ENCODE data around the gene ARFRP1.
A peak's percentile ranks its signal among the peaks of the same experiment; 100 is the strongest.

Gene ARFRP1

DNA sequence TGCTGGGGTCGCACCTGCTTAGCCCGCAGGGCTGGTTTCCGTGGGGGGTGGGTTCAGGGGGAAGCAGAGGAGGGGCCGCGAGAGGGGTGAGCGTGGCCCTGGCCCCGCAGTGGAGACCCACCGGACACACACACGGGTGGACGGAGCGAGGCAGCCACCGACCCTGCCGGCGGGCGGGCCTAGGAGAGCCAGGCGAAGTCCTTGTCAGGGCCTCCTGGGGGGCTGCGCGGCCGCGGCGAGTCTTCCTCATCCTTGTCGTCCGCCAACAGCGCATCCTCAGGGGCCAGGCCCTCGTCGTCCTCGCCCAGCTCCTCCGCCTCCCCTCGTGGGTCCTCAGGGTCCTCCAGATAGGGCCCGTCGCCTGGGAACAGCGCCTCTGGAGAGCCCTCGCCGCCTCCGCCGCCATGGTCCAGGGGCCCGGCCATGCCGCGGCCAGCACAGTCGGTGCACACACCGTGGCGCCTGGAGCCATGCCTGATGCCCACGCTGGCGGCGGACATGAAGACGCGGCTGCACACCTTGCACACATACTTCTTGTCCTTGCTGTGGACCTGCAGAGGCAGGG, 39.1 kb upstream of the ARFRP1 start:
- Mint-ChIP-seq H3K9me3 (ENCODE audit: low read depth) (no peaks in the 10 kb centered on the region), H3K27ac (no peak overlapping the region), H3K27me3 (no peaks in the 10 kb centered on the region), H3K4me1 (ENCODE audit: low read depth) (peaks cover 21% of the 10 kb centered on the region), H3K4me3 (no peak overlapping the region), H3K36me3 (no peaks in the 10 kb centered on the region)

DNA sequence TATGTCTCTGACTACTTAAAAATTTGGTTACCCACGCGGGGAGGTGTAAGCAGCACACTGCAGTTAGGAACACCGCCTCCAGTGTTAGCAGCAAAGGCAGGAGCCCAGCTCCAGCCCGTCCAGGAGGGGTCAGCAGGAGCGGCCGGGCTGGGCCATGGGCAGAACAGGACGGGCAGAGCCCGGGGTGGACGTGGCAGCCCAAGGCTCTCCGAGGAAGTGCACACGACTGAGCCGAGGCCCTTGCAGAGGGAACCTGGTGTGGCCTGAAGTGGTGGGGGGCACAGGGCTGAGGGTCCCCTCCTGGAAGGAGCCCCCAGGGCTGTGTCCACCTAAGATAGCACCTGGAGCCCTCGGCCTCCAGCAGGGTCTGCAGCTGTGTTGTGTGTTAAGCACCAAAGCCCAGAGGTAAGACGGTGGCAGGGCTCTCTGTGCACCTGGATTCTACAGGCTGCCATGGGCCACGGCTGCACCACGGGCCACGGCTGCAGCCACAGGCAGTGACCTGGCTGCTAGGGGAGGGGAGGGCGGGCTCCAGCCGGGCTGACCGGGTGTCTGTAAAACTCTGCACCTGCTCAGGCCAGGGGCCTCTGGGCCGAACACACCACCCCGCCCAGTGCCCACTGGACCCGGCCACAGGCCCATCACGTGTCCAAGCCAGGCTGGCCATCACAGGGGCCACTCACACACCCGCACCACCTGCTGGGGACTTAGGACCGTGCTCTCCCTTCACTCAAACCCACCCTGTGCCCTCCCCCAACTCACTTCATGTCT, 38.4 kb upstream of the ARFRP1 start:
- Mint-ChIP-seq H3K36me3 (no peaks in the 10 kb centered on the region), H3K9me3 (ENCODE audit: low read depth) (no peaks in the 10 kb centered on the region), H3K4me3 (no peak overlapping the region), H3K27ac (no peak overlapping the region), H3K4me1 (ENCODE audit: low read depth) (peaks cover 19% of the 10 kb centered on the region), H3K27me3 (no peaks in the 10 kb centered on the region)

DNA sequence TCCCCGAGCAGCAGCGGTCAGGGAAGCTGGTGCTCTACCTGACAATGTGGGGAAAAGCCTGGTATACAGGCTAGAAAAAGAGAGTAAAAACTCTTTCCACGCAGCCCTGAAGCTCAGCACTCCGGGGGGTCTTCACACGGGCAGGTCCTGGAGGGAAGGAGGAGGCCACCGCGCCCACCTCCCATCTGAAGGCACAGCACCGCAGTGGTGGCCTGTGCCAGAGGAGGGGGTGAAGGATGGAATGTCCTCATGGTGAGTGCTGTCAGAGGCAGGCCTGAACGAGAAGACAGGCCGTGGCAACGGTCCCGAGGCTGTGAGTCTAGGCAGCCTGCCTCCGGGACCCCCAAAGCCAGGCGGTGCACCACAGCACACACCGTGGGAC, 37.6 kb upstream of the ARFRP1 start:
- no peak overlapping the region for H3K27ac Mint-ChIP-seq
- H3K9me3 Mint-ChIP-seq (ENCODE audit: low read depth), result no peaks in the 10 kb centered on the region
- H3K36me3 Mint-ChIP-seq, result no peaks in the 10 kb centered on the region
- peaks cover 12% of the 10 kb centered on the region for H3K4me1 Mint-ChIP-seq (ENCODE audit: low read depth)
- no peaks in the 10 kb centered on the region for H3K27me3 Mint-ChIP-seq
- H3K4me3 Mint-ChIP-seq, result no peak overlapping the region

DNA sequence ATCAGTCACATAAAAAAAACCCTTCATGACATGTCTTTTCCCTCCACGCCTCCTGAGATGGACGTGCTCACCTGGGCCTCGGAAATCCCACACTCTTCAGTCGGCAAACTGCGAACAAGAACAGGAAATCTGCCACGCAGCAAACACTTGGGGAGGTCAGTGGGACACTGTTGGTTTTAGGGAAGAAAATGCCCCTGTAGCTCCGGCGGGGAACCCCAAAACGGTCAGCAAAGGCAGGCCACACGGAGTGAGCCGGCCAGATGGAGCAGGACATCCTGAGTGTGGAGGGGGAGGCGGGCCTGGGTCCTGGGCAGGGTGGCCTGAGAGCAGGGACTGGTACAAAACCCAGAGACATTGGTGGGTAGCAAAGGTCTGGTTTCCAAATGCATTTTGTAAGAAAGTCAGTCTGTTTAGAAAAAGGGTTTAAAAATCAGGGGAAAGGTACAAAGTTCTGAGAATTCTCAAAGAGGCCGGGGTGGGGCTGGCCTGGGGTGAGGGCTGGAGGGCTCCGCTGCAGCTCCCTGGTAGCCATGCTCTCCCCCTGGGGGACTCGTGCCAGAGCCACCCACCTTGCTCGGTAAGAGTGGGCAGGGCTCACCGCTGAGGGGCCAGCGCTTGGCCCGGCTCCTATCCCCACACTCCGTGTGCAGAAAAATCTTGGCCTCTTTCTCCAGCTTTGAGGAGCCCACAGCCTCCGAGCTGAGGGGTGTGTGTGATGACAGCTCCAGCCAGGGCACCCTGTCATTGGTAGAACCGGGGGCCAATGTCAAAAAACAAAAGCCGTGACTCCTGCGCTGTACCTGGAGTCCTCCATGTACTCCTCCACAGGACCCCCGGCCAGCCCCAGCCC, 37.0 kb upstream of the ARFRP1 start:
- H3K4me1 Mint-ChIP-seq (ENCODE audit: low read depth), result peaks cover 9% of the 10 kb centered on the region
- no peaks in the 10 kb centered on the region for H3K27me3 Mint-ChIP-seq
- H3K9me3 Mint-ChIP-seq (ENCODE audit: low read depth), result no peaks in the 10 kb centered on the region
- no peaks in the 10 kb centered on the region for H3K36me3 Mint-ChIP-seq
- H3K27ac Mint-ChIP-seq, result no peak overlapping the region
- no peak overlapping the region for H3K4me3 Mint-ChIP-seq

DNA sequence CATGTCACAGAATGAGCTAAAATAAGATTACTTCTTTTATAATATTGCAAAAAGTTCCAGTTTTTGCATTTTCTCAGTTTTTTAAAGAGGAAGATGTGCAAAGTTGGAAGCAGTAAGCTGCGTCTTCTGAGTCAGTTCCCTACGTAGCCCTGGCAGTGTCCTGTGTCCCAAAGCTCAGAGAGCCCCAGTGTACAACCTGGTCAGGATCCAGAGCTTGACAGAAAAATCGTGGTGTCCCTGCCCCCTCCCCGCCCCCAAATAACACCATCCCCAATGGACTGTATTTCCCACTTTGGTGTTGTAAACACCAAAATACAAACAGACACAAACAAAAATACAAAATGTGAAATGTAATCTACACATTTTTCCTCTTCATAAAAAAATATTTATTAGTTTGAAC, 36.4 kb upstream of the ARFRP1 start:
- Mint-ChIP-seq H3K27ac (no peak overlapping the region), H3K4me3 (no peak overlapping the region), H3K27me3 (no peaks in the 10 kb centered on the region), H3K4me1 (ENCODE audit: low read depth) (peaks cover 4% of the 10 kb centered on the region), H3K9me3 (ENCODE audit: low read depth) (no peaks in the 10 kb centered on the region), H3K36me3 (no peaks in the 10 kb centered on the region)

DNA sequence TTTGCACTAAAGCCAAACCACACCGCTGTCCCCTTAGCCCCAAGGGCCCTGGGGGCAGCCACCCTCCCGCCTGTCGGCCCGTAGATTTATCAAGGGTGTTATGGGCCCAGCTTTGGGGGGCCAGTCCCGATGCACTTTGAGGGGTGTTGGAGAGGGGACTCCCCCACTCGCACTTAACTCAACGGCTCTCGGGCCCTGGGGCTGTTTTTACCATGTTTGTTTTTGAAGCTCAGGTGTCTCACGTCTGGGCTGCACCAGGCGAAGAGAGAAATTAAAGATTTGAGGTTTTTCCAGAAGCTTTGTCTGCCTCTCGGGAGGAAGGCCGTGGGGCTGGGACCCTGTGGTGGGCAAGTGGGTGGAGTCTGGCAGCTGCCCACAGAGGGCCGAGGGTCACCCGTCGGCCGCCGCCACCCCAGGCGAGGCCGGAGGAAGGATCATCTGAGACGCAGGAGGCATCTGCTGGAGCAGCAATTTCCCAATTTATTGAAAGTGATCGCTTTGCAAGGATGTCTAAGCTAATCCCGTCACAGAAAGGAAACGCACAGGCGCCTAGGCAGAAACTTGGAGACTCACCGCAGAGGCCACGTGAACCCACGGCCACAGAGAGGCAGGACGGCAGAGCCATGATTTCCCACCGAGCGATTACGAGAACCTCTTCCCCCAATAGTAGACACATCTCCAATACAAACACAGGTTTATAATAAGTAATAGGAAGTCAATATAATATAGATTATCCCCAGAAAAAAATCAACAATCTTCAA, 35.6 kb upstream of the ARFRP1 start:
- H3K9me3 Mint-ChIP-seq (ENCODE audit: low read depth), result no peaks in the 10 kb centered on the region

DNA sequence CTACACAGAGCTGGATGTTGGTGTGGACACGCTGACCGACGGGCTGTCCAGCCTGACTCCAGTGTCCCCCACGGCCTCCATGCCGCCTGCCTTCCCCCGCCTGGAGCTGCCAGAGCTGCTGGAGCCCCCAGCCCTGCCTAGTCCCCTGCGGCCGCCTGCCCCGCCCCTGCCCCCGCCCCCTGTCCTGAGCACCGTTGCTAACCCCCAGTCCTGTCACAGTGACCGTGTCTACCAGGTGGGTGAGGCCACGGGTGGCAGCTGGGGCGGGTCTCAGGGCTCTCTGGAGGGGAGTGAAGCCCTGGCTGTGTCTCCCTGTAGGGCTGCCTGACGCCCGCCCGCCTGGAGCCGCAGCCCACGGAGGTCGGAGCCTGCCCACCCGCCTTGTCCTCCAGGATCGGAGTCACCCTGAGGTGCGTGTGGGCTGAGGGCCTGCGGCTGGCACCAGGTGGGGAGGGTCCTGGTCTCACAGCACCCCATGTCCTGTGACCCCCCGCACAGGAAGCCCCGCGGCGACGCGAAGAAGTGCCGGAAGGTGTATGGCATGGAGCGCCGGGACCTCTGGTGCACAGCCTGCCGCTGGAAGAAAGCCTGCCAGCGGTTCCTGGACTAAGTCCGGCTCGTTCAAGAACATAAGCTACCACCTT, 34.7 kb upstream of the ARFRP1 start:
- no peaks in the 10 kb centered on the region for H3K9me3 Mint-ChIP-seq (ENCODE audit: low read depth)
- no peak overlapping the region for H3K27ac Mint-ChIP-seq
- H3K4me1 Mint-ChIP-seq (ENCODE audit: low read depth), result no peaks in the 10 kb centered on the region
- H3K4me3 Mint-ChIP-seq, result no peak overlapping the region
- H3K27me3 Mint-ChIP-seq, result no peaks in the 10 kb centered on the region
- H3K36me3 Mint-ChIP-seq, result no peaks in the 10 kb centered on the region

More for the DNA sequence above, 35.6 kb upstream of the ARFRP1 start:
- Mint-ChIP-seq H3K4me3 (no peak overlapping the region), H3K27ac (no peak overlapping the region), H3K27me3 (no peaks in the 10 kb centered on the region), H3K36me3 (no peaks in the 10 kb centered on the region), H3K4me1 (ENCODE audit: low read depth) (no peaks in the 10 kb centered on the region)

DNA sequence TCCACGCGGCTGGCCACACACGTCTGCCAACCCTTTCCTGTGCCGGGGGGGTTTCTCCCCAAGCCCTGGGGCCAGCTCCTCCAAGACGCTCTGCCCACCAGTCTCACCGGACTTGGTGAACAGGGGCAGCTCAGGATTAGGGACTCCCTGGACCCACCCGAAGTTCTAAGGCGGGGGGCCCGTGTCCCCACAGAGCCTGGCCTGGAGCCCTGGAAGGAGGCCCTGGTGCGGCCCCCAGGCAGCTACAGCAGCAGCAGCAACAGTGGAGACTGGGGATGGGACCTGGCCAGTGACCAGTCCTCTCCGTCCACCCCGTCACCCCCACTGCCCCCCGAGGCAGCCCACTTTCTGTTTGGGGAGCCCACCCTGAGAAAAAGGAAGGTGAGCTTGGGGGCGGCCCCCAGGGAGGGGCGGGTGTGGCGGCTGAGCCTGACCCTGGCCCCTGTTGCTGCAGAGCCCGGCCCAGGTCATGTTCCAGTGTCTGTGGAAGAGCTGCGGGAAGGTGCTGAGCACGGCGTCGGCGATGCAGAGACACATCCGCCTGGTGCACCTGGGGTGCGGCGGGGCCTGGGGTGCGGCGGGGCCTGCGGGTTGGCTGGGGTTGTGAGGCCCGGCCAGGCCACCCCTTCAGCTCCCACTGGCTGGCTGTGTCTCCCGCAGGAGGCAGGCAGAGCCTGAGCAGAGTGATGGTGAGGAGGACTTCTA, 34.1 kb upstream of the ARFRP1 start:
- H3K27me3 Mint-ChIP-seq, result no peaks in the 10 kb centered on the region
- H3K9me3 Mint-ChIP-seq (ENCODE audit: low read depth), result no peaks in the 10 kb centered on the region
- H3K27ac Mint-ChIP-seq, result no peak overlapping the region
- no peak overlapping the region for H3K4me3 Mint-ChIP-seq
- H3K36me3 Mint-ChIP-seq, result no peaks in the 10 kb centered on the region
- H3K4me1 Mint-ChIP-seq (ENCODE audit: low read depth), result peaks cover 2% of the 10 kb centered on the region

DNA sequence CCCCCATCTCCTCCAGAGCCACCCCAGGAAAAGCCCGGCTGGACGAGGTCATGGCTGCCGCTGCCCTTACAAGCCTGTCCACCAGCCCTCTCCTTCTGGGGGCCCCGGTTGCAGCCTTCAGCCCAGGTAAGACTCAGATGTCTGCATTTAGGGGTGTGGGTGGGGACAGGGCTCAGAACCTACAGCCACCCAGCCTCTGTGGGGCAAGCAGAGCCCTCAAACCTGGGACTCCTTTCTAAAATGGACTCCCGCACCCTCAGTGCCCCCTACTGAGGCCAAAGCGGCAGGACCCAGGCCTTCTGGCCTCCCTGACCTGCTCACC, 33.5 kb upstream of the ARFRP1 start:
- no peak overlapping the region for H3K27ac Mint-ChIP-seq
- H3K9me3 Mint-ChIP-seq (ENCODE audit: low read depth), result no peaks in the 10 kb centered on the region
- H3K27me3 Mint-ChIP-seq, result no peaks in the 10 kb centered on the region
- no peak overlapping the region for H3K4me3 Mint-ChIP-seq
- no peaks in the 10 kb centered on the region for H3K36me3 Mint-ChIP-seq
- H3K4me1 Mint-ChIP-seq (ENCODE audit: low read depth), result peaks cover 7% of the 10 kb centered on the region

DNA sequence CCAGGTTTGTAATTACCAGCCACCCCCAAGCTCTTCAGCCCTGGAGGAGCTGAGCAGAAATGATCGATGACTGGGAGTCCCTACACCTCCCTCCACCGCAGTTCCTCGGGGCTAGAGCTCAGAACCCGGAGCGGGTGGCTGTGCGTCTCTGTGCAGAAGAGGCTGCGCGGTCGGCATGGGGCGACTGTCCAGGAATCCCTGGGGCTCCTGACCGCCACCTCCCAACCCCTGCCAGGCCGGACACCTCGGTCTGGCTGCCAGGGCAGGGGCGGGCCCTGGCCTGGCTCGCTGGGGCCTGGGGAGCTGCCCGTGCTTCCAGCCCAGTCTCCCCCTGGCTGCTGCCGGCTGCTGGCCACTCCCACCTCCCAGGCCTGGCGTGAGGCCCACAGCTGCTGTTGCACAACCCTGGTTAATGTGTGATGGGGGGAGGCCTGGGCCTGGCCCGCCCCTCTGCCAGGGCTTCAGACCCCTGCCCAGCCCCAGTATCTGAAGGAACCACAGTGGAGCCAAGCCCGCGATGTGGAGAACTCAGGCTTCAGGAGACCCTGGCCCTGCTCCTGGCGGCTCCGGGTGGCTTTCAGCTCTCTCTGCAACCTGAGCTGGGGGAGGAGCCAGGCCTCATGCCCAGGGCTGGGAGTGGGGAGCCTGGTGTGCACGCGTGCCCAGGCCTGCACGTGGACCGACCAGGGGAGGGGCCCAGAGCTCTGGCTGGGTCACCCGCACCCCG, 33.0 kb upstream of the ARFRP1 start:
- H3K27ac Mint-ChIP-seq, result no peak overlapping the region
- no peaks in the 10 kb centered on the region for H3K9me3 Mint-ChIP-seq (ENCODE audit: low read depth)
- peaks cover 12% of the 10 kb centered on the region for H3K4me1 Mint-ChIP-seq (ENCODE audit: low read depth)
- peak overlapping the region; percentile 54 for H3K4me3 Mint-ChIP-seq
- H3K36me3 Mint-ChIP-seq, result no peaks in the 10 kb centered on the region
- no peaks in the 10 kb centered on the region for H3K27me3 Mint-ChIP-seq

DNA sequence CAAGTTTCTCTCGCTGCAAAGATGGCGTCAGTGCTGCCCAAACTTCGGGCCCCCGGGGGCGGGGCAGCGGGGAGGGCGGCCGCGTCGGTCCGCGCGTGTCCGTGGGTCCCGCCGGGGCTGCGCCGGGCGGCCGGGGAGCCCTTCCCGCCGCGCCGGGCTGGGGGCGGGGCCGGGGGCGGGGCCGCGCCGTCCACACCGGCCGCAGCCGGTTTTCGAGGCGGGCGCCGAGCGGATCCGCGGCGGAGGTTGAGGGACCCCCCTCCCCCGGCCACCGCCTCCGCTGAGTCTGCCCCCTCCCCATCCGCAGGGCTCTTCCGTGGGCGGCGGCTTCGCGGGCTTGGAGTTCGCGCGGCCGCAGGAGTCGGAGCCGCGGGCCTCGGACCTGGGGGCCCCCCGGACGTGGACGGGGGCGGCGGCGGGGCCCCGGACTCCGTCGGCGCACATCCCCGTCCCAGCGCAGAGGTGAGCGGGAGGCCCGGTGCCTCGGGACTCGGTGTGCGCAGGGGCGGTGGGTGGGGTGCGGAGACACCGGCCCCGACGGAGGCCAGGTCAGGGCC, 32.4 kb upstream of the ARFRP1 start:
- H3K27ac Mint-ChIP-seq, result no peak overlapping the region
- H3K27me3 Mint-ChIP-seq, result no peaks in the 10 kb centered on the region
- no peaks in the 10 kb centered on the region for H3K9me3 Mint-ChIP-seq (ENCODE audit: low read depth)
- H3K4me3 Mint-ChIP-seq, result peak overlapping the region; percentile 54
- H3K4me1 Mint-ChIP-seq (ENCODE audit: low read depth), result peaks cover 15% of the 10 kb centered on the region
- H3K36me3 Mint-ChIP-seq, result no peaks in the 10 kb centered on the region

DNA sequence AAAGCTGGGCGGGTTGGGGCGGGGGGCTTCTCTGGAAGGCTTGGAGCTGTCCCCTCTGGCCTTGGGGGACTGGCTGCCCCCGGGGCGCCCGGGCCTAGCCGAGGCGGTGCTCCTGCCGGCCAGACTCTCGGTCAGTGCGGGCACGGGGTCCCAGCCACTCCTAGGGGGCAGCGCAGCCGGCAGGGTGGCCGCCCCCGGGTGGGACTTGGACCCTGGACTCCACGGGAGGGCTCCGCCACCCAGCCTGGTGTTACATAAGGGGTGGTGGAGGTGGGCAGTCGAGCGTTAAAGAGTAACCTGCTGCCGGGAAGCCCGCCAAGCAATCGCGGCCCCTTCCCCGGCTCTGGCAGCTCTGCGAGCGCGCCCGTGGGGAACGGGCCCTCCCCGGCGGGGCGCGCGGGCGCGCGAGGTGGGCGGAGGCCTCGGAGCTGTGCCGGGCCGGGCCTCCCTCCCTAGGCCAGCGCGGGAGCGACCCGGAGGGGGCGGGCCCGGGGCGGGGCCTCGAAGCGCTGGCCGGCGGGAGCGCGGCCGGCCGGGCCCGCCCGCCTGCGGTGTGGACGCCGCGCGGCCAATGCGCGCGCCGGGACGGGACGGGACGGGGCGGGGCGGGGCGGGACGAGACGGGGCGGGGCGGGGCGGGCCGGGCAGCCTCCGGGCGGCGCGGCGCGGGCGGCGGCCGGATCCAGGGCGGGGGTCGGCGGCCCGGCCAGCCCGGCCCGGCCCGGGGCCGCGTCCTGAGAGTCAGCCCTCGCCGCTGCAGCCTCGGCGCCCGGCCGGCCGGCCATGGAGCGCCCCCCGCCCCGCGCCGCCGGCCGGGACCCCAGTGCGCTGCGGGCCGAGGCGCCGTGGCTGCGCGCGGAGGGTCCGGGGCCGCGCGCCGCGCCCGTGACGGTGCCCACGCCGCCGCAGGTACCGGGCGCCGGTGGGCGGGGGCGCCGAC, 31.6 kb upstream of the ARFRP1 start, which contains the start of gene SLC2A4RG:
Gene SLC2A4RG, plus strand, starts transcription at position 647 of the 940 bp plus-strand sequence. Its CDS starts 137 bp downstream, at position 784.
- no peaks in the 10 kb centered on the region for H3K27me3 Mint-ChIP-seq
- no peaks in the 10 kb centered on the region for H3K36me3 Mint-ChIP-seq
- H3K4me3 Mint-ChIP-seq, result peak within 1 kb of the TSS; percentile 54
- H3K9me3 Mint-ChIP-seq (ENCODE audit: low read depth), result no peaks in the 10 kb centered on the region
- no peak within 1 kb of the TSS for H3K27ac Mint-ChIP-seq
- peaks cover 15% of the 10 kb centered on the region for H3K4me1 Mint-ChIP-seq (ENCODE audit: low read depth)
